K562 (cell line): ENCODE data around the gene ANOS1. TPM values are rescaled to one million over a fixed set of nuclear protein-coding genes. Genes with fewer than 3 reads are reported as not detected.

Experiments
- ATAC-seq: fragments of 200-7000 bp; cut with Tn5 transposase; 3 replicates; pipeline ENCODE4 v1.9.1; 2020; ENCODE audit warnings: moderate library complexity
- BruUV-seq: library from RNA; stranded (reverse); fragments of 400-500 nt; replicated peaks from 2 replicates; lab custom pipeline; 2021; lab: Mats Ljungman, UMichigan
- CTCF ChIA-PET: fragments of 300-600 bp; formaldehyde crosslinking; extraction: SDS; loops from one replicate; lab custom pipeline; 2021; ENCODE audit warnings: low intra/inter-chr PET ratio; lab: Yijun Ruan, JAX
- POLR2A ChIA-PET: fragments of 300-600, 350-650 bp; sonication (Branson Sonifier 250); formaldehyde crosslinking; extraction: SDS; loops from one replicate; lab custom pipeline; 2021; ENCODE audit warnings: antibody characterized with exemption, inconsistent platforms; lab: Yijun Ruan, JAX
- DNase-seq, 4 experiments: peaks; one replicate each; pipeline versions ENCODE4 v3.0.0 to v3.0.0-alpha.2; 2011 to 2018; ENCODE audit warnings: low spot score in 3 of 4, mixed read lengths in 3 of 4; ENCODE audit errors: extremely low read depth in 1 of 4
- FAIRE-seq: peaks from 2 replicates; lab custom pipeline; 2011; peaks lifted over from hg19 to GRCh38; lab: Jason Lieb, UNC
- H2AFZ ChIP-seq: 2 replicates; pipeline ENCODE4 v1.6.0; 2011; ENCODE audit warnings: low read depth, low read length, control low read depth, inconsistent platforms
- H3K27ac ChIP-seq: fragments of 200-600 bp; 3 replicates; pipeline ENCODE4 v1.8.0; 2011; ENCODE audit warnings: low read depth, mild to moderate bottlenecking, control low read depth, inconsistent platforms, low read length, moderate library complexity, mixed read lengths; ENCODE audit errors: extremely low read depth
- H3K27me3 ChIP-seq, 2 experiments: fragments of 300-600 bp in 1 of 2; 2 replicates in 1 of 2; 3 replicates in 1 of 2; pipeline versions ENCODE4 v1.6.0 to v1.8.0; 2011; ENCODE audit warnings: inconsistent platforms in 2 of 2, low read length in 2 of 2, mild to moderate bottlenecking in 1 of 2, mixed read lengths in 1 of 2, moderate library complexity in 1 of 2; ENCODE audit not compliant: control insufficient read depth in 2 of 2, insufficient read depth in 2 of 2
- H3K36me3 ChIP-seq: fragments of 300-600 bp; 3 replicates; pipeline ENCODE4 v1.8.0; 2011; ENCODE audit warnings: mild to moderate bottlenecking, low read length, inconsistent platforms; ENCODE audit not compliant: control insufficient read depth, insufficient read depth
- H3K4me1 ChIP-seq, 2 experiments: fragments of 200-600 bp in 1 of 2; replicated peaks in 1 of 2; 2 replicates in 1 of 2; 3 replicates in 1 of 2; pipeline versions ENCODE4 v1.5.1 to v1.8.0; 2011; ENCODE audit warnings: inconsistent platforms in 2 of 2, low read length in 2 of 2, mild to moderate bottlenecking in 1 of 2, mixed read lengths in 1 of 2, moderate library complexity in 1 of 2; ENCODE audit not compliant: control insufficient read depth in 2 of 2, insufficient read depth in 2 of 2
- H3K4me2 ChIP-seq: 2 replicates; pipeline ENCODE4 v1.6.1; 2011; ENCODE audit warnings: low read length, control low read depth, inconsistent platforms, mixed read lengths; ENCODE audit not compliant: insufficient read depth
- H3K4me3 ChIP-seq: fragments of 200-600 bp; sonication (generic), shearing (Covaris generic); 2 replicates; pipeline ENCODE4 v1.5.1; 2016; ENCODE audit warnings: control low read depth, inconsistent platforms
- H3K79me2 ChIP-seq: fragments of 200-600 bp; 3 replicates; pipeline ENCODE4 v1.8.0; 2011; ENCODE audit warnings: low read length, inconsistent platforms; ENCODE audit not compliant: control insufficient read depth, insufficient read depth
- H3K9ac ChIP-seq, 2 experiments: 2 replicates each; pipeline versions ENCODE4 v1.6.0 to v1.6.1; 2011; ENCODE audit warnings: low read depth in 2 of 2, low read length in 2 of 2, control low read depth in 1 of 2, inconsistent platforms in 1 of 2, mild to moderate bottlenecking in 1 of 2, mixed read lengths in 1 of 2; ENCODE audit not compliant: insufficient read depth in 1 of 2
- H3K9me1 ChIP-seq: one replicate; pipeline ENCODE4 v1.6.0; 2011; ENCODE audit warnings: inconsistent platforms, mild to moderate bottlenecking, low read length, moderate library complexity; ENCODE audit not compliant: control insufficient read depth, insufficient read depth
- H3K9me3 ChIP-seq: replicated peaks from 2 replicates; pipeline ENCODE4 v1.5.1; 2011; ENCODE audit warnings: low read depth, low read length, inconsistent platforms; ENCODE audit not compliant: control insufficient read depth, insufficient read depth
- H4K20me1 ChIP-seq: replicated peaks from 2 replicates; pipeline ENCODE4 v1.6.1; 2011; ENCODE audit warnings: low read length, inconsistent platforms, mixed read lengths; ENCODE audit not compliant: control insufficient read depth, insufficient read depth
- BCOR ChIP-seq: fragments of 450-650 bp; IDR thresholded peaks from 2 replicates; pipeline ENCODE4 v1.6.1; 2016
- DNMT1 ChIP-seq: fragments of 450-650 bp; IDR thresholded peaks from 2 replicates; pipeline ENCODE4 v1.6.1; 2016; ENCODE audit warnings: antibody characterized with exemption, mild to moderate bottlenecking
- EHMT2 ChIP-seq: fragments of 450-650 bp; IDR thresholded peaks from 2 replicates; pipeline ENCODE4 v1.6.1; 2018; ENCODE audit warnings: antibody characterized with exemption
- ETS2 ChIP-seq: IDR thresholded peaks from 2 replicates; pipeline ENCODE4 v1.6.1; 2016; ENCODE audit warnings: borderline replicate concordance, missing genetic modification characterization, mild to moderate bottlenecking, moderate library complexity, missing compliant biosample characterization; ENCODE audit not compliant: poor library complexity, severe bottlenecking
- EZH2 ChIP-seq: IDR thresholded peaks from 2 replicates; pipeline ENCODE4 v1.6.1; 2012; ENCODE audit warnings: low read depth, mild to moderate bottlenecking, inconsistent platforms, low read length, borderline replicate concordance
- FUS ChIP-seq: fragments of 200-400 bp; formaldehyde crosslinking; optimal IDR thresholded peaks from 2 replicates; pipeline ENCODE3; 2017; ENCODE audit warnings: low read depth, low read length
- GABPB1 ChIP-seq: sonication (generic); formaldehyde crosslinking; IDR thresholded peaks from 2 replicates; pipeline ENCODE4 v1.8.0; 2022; ENCODE audit warnings: mild to moderate bottlenecking, missing genetic modification reagents
- HNRNPLL ChIP-seq: fragments of 200-400 bp; formaldehyde crosslinking; IDR thresholded peaks from 2 replicates; pipeline ENCODE4 v1.6.1; 2017; ENCODE audit warnings: low read length, low read depth, mild to moderate bottlenecking; ENCODE audit not compliant: poor library complexity, severe bottlenecking
- MAZ ChIP-seq, 2 experiments: fragments of 450-650 bp in 1 of 2; sonication (generic) in 1 of 2; formaldehyde crosslinking; IDR thresholded peaks in 1 of 2; conservative IDR thresholded peaks in 1 of 2; 2 replicates each; pipeline versions ENCODE4 v1.4.0 to v1.5.0; 2020; ENCODE audit warnings: mild to moderate bottlenecking in 1 of 2, missing genetic modification reagents in 1 of 2
- POLR2G ChIP-seq: fragments of 200-400 bp; formaldehyde crosslinking; IDR thresholded peaks from 2 replicates; pipeline ENCODE4 v1.6.1; 2017; ENCODE audit warnings: low read depth, mild to moderate bottlenecking, antibody characterized with exemption, low read length, moderate library complexity
- STAT5B ChIP-seq: fragments of 250-450 bp; sonication (Bioruptor Pico); IDR thresholded peaks from 2 replicates; pipeline ENCODE4 v1.8.0; 2021; ENCODE audit warnings: mild to moderate bottlenecking, inconsistent platforms
- ZFPM2 ChIP-seq: fragments of 250-450 bp; sonication (Bioruptor Pico); IDR thresholded peaks from 2 replicates; pipeline ENCODE4 v1.5.1; 2022; ENCODE audit warnings: mild to moderate bottlenecking
- ZNF583 ChIP-seq: fragments of 250-450 bp; sonication (Bioruptor Pico); IDR thresholded peaks from 2 replicates; pipeline ENCODE4 v1.4.0; 2020
- ZNF696 ChIP-seq: fragments of 250-450 bp; sonication (Bioruptor Pico); conservative IDR thresholded peaks from 2 replicates; pipeline ENCODE4 v1.4.0; 2020; ENCODE audit warnings: mild to moderate bottlenecking, moderate library complexity
- ZNF830 ChIP-seq: fragments of 250-450 bp; sonication (Bioruptor Pico); IDR thresholded peaks from 2 replicates; pipeline ENCODE4 v1.5.0; 2021; ENCODE audit warnings: mild to moderate bottlenecking
- in situ Hi-C: fragments of 300-500 bp; cut with MboI; formaldehyde crosslinking; loops from 4 replicates; pipeline ENCODE4 v1.15.0; 2018; ENCODE audit warnings: inconsistent platforms, mixed read lengths
- intact Hi-C: fragments of 100-400 bp; cut with micrococcal nuclease; formaldehyde crosslinking; loops from 2 replicates; pipeline ENCODE4 v1.14.2; 2022
- polyA plus RNA-seq, 8 experiments: library from polyadenylated mRNA; depleted of rRNA in 4 of 8; stranded (reverse) in 5 of 8; unstranded in 3 of 8; fragments of >200 nt; fragmentation: Nextera tagmentation in 2 of 8; fragmentation: Illumina TruSeq in 1 of 8; extraction: Ambion mirVana in 2 of 8; extraction: Trizol in 1 of 8; gene quantifications; 2 replicates each; pipeline versions ENCODE4 v1.2.1 to v1.2.3, GENCODE V29; 2011 to 2014; ENCODE audit warnings: inconsistent platforms in 1 of 8, missing spikeins in 1 of 8
- total RNA-seq, 7 experiments: library from RNA; depleted of rRNA in 6 of 7; stranded (reverse); fragments of >200 nt in 6 of 7; fragmentation: Illumina TruSeq in 2 of 7; extraction: Trizol in 2 of 7; gene quantifications; 2 replicates each; pipeline versions ENCODE4 v1.2.1 to v1.2.3, GENCODE V29; 2011 to 2021; ENCODE audit warnings: low replicate concordance in 1 of 7
- TF ChIP-seq, protein P1 (sequence below): fragments of 450-650 bp; formaldehyde crosslinking; IDR thresholded peaks from 2 replicates; pipeline ENCODE4 v1.4.0; 2020; ENCODE audit warnings: mild to moderate bottlenecking, moderate library complexity
- TF ChIP-seq, protein P2 (sequence below): IDR thresholded peaks from 3 replicates; pipeline ENCODE4 v1.6.1; 2011; ENCODE audit warnings: borderline replicate concordance, mild to moderate bottlenecking, moderate library complexity; ENCODE audit not compliant: insufficient read length; ENCODE audit errors: extremely low read depth

The ANOS1 gene
- total and polyA plus RNA-seq, 9 of the 15 experiments (the other 6 are each of a cell fraction or from before 2014, with no cell fraction given): 0.04 TPM; not detected in 8

DNA sequence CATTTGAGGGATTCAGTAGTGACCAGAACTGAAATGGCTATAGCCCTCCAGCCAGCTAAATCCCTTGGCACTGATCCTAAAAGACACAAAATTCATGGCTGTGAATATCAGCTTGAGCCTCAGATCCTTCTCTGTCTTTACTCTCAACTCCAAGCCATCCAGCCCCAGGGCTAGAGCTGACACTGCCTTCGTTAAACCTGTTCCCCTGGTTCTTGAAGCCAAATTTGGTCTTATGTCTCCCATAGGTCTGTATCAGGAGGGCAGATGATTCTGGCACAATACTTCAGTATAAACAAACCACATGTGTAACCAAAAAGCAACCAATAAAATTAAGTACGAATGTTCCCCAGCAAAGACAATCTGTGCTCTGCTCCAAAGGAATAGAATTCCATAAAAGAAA is 78.0 kb downstream of the ANOS1 start (continued):
- TF ChIP-seq, protein P1, sequence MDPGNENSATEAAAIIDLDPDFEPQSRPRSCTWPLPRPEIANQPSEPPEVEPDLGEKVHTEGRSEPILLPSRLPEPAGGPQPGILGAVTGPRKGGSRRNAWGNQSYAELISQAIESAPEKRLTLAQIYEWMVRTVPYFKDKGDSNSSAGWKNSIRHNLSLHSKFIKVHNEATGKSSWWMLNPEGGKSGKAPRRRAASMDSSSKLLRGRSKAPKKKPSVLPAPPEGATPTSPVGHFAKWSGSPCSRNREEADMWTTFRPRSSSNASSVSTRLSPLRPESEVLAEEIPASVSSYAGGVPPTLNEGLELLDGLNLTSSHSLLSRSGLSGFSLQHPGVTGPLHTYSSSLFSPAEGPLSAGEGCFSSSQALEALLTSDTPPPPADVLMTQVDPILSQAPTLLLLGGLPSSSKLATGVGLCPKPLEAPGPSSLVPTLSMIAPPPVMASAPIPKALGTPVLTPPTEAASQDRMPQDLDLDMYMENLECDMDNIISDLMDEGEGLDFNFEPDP (CRISPR knock-in tag): no peak
- TF ChIP-seq, protein P2, sequence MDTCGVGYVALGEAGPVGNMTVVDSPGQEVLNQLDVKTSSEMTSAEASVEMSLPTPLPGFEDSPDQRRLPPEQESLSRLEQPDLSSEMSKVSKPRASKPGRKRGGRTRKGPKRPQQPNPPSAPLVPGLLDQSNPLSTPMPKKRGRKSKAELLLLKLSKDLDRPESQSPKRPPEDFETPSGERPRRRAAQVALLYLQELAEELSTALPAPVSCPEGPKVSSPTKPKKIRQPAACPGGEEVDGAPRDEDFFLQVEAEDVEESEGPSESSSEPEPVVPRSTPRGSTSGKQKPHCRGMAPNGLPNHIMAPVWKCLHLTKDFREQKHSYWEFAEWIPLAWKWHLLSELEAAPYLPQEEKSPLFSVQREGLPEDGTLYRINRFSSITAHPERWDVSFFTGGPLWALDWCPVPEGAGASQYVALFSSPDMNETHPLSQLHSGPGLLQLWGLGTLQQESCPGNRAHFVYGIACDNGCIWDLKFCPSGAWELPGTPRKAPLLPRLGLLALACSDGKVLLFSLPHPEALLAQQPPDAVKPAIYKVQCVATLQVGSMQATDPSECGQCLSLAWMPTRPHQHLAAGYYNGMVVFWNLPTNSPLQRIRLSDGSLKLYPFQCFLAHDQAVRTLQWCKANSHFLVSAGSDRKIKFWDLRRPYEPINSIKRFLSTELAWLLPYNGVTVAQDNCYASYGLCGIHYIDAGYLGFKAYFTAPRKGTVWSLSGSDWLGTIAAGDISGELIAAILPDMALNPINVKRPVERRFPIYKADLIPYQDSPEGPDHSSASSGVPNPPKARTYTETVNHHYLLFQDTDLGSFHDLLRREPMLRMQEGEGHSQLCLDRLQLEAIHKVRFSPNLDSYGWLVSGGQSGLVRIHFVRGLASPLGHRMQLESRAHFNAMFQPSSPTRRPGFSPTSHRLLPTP: no peak
- no peak for TF ChIP-seq ZNF830 (CRISPR knock-in tag)

DNA sequence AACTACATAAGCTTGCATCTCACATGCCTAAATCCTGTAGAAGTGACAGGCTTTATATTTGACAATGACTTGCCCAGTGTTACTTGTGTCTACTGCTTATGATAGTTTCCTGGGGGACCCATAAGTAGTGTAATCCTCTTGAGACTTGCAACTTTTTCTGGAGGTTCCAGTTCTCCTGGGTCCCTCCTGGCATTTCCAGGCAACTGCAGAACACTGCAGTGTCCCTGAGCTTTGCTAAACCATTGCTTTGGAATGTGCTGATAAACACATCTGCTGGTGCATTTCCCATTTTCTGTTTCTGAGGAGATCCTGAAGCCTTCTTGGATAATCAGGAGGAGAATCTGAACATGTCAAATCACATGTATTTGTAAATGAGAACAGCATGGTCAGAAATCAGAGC is 82.0 kb downstream of the ANOS1 start:
- H3K79me2 ChIP-seq: no peaks in the 10 kb centered on the region
- H3K4me1 ChIP-seq: no peaks in the 10 kb centered on the region
- H3K27me3 ChIP-seq: no peaks in the 10 kb centered on the region
- no peak overlapping the region for H3K27ac ChIP-seq
- ATAC-seq: no peak
- intact Hi-C loops (no loop called here), in situ Hi-C loops (no loop called here)
- no peaks in the 10 kb centered on the region for H3K9me1 ChIP-seq
- no peak overlapping the region for H2AFZ ChIP-seq
- no peak overlapping the region for H3K4me3 ChIP-seq
- H3K36me3 ChIP-seq: no peaks in the 10 kb centered on the region
- H3K4me2 ChIP-seq: no peak overlapping the region
- no peak for DNase-seq
- BruUV-seq: no TSS peak
- POLR2A ChIA-PET: no interaction called here
- CTCF ChIA-PET: no interaction called here
- H4K20me1 ChIP-seq: no peaks in the 10 kb centered on the region
- no peak for FAIRE-seq
- no peaks in the 10 kb centered on the region for H3K9me3 ChIP-seq
- no peak overlapping the region for H3K9ac ChIP-seq
- no peak for TF ChIP-seq MAZ (CRISPR knock-in tag; conservative IDR thresholded peaks at IDR 0.05 in 1 of 2, IDR thresholded peaks at IDR 0.05 in 1 of 2)
- no peak for TF ChIP-seq GABPB1
- TF ChIP-seq HNRNPLL: no peak
- no peak for TF ChIP-seq ZNF696 (CRISPR knock-in tag)
- no peak for TF ChIP-seq ZFPM2 (CRISPR knock-in tag)
- no peak for TF ChIP-seq STAT5B
- TF ChIP-seq EZH2: no peak
- TF ChIP-seq FUS: no peak
- no peak for TF ChIP-seq EHMT2
- TF ChIP-seq BCOR: no peak
- TF ChIP-seq POLR2G: no peak
- TF ChIP-seq ETS2: no peak
- TF ChIP-seq ZNF583 (CRISPR knock-in tag): no peak
- no peak for TF ChIP-seq DNMT1
- TF ChIP-seq, all 486 proteins: peak for 0
